ENCODE data around the gene NTM.

- TF ChIP-seq, protein P1, sequence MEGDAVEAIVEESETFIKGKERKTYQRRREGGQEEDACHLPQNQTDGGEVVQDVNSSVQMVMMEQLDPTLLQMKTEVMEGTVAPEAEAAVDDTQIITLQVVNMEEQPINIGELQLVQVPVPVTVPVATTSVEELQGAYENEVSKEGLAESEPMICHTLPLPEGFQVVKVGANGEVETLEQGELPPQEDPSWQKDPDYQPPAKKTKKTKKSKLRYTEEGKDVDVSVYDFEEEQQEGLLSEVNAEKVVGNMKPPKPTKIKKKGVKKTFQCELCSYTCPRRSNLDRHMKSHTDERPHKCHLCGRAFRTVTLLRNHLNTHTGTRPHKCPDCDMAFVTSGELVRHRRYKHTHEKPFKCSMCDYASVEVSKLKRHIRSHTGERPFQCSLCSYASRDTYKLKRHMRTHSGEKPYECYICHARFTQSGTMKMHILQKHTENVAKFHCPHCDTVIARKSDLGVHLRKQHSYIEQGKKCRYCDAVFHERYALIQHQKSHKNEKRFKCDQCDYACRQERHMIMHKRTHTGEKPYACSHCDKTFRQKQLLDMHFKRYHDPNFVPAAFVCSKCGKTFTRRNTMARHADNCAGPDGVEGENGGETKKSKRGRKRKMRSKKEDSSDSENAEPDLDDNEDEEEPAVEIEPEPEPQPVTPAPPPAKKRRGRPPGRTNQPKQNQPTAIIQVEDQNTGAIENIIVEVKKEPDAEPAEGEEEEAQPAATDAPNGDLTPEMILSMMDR (IDR thresholded peaks at IDR 0.05) = no peak
- TF ChIP-seq EP300 (IDR thresholded peaks at IDR 0.05) (no peak), POLR2A (IDR thresholded peaks at IDR 0.05) (no peak)
These were observed 526.7 kb downstream of the NTM start for GRCh38 chr11:131896978-131897615.
